Measurements from ENCODE around the gene SLC1A3. TPM values are rescaled to one million over a fixed set of nuclear protein-coding genes. Genes with fewer than 3 reads are reported as not detected.
A peak's percentile ranks its signal among the peaks of the same experiment; 100 is the strongest.

Gene SLC1A3
- total and polyA plus RNA-seq, 2 donors from 2014 or later: 1.1 to 27.8 TPM

DNA sequence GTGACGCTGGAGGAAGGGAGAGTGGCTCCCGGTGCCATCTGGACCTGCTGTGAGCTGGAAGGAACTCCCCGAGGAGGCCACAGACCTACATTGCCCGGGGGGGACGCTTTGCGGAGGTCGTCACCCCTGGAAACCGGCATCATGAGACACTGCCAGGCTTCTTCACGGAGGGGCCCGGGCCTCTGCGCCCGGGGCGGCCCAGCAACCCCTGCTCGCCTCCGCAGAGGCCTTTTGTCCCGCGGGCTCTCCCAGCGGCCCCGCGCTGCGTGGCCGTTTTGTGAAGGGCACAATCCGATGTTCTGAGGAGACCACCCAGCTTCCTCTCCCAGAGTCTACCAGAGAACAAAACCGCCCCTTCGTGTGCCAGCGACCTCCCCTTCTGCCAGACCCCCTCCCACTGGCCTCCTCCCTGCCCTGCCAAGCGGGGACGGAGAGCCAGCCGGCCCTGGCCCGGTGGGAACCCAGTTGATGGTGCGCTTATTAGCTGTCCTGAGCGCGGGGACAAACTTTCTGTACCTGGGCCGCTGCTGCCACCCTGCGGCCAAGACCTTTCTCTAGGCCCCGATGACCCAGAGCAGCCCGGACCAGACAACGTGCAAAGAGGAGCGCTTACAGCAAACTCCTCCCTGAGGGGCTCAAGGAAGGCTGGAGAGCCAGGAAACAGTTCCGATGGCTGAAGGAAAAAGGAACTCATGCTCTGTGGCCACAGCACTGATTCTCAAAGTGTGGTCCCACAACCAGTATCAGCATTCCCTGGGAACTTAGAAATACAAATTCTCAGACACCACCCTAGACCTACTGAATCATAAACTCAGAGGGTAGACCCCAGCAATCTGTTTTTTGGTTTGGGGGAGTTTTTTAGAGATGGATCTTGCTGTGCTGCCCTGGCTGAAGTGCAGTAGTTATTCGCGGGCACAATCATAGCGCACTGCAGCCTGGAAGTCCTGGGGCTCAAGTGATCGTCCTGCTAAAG lies 86.7 kb downstream of the SLC1A3 start:
- H3K9me3 ChIP-seq (ENCODE audit: control insufficient read depth in 2 of 3, insufficient read depth in 1 of 3, low read length in 3 of 3): no peaks in the 10 kb centered on the region
- peak; percentile 81 to 90 (median 87) for DNase-seq
- H3K27ac ChIP-seq (ENCODE audit: low read depth in 2 of 2, low read length in 2 of 2): no peak overlapping the region
- no peak for FAIRE-seq
- H3K4me3 ChIP-seq (ENCODE audit: low read length in 3 of 3): peak overlapping the region in 1 of 3 donors; percentile 21
- TF ChIP-seq, protein P1, sequence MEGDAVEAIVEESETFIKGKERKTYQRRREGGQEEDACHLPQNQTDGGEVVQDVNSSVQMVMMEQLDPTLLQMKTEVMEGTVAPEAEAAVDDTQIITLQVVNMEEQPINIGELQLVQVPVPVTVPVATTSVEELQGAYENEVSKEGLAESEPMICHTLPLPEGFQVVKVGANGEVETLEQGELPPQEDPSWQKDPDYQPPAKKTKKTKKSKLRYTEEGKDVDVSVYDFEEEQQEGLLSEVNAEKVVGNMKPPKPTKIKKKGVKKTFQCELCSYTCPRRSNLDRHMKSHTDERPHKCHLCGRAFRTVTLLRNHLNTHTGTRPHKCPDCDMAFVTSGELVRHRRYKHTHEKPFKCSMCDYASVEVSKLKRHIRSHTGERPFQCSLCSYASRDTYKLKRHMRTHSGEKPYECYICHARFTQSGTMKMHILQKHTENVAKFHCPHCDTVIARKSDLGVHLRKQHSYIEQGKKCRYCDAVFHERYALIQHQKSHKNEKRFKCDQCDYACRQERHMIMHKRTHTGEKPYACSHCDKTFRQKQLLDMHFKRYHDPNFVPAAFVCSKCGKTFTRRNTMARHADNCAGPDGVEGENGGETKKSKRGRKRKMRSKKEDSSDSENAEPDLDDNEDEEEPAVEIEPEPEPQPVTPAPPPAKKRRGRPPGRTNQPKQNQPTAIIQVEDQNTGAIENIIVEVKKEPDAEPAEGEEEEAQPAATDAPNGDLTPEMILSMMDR (IDR thresholded peaks at IDR 0.05; ENCODE audit: borderline replicate concordance, extremely low read depth, insufficient read depth): peak; percentile 61
- no peak overlapping the region for H3K9ac ChIP-seq (ENCODE audit: low read length in 3 of 3)
- H3K27me3 ChIP-seq (ENCODE audit: control insufficient read depth, insufficient read depth, low read length): no peaks in the 10 kb centered on the region
- intact Hi-C loops (cut with DNase I): no loop called here
- no peaks in the 10 kb centered on the region for H3K36me3 ChIP-seq (ENCODE audit: control insufficient read depth in 2 of 3, insufficient read depth in 3 of 3, low read length in 3 of 3)
- H3K4me1 ChIP-seq (ENCODE audit: control insufficient read depth in 2 of 3, insufficient read depth in 2 of 3, low read depth in 1 of 3, low read length in 3 of 3): peaks cover 0 to 10% (median 0%) of the 10 kb centered on the region in 3 donors

DNA sequence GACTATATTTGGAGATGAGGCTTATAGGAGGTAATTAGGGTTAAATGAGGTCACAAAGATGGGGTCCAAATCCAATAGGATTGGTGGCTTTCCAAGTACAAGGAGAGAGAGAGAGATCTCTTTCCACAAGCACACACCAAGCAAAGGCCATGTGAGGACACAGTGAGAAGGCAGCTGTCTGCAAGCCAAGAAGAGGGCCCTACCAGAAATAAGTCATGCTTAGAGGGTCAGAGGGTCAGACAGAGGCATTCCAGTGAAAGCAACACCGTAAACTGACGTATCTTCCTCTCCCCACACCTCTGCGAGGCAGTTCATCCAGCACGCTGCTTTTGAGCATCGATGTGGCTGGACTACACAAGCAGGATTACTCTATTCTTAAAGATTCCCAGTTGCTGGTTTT lies 87.9 kb downstream of the SLC1A3 start:
- DNase-seq: no peak
- Histone ChIP-seq H3K27me3 (ENCODE audit: control insufficient read depth, insufficient read depth, low read length) (no peaks in the 10 kb centered on the region), H3K9ac (ENCODE audit: low read length in 3 of 3) (no peak overlapping the region), H3K4me3 (ENCODE audit: low read length in 3 of 3) (no peak overlapping the region), H3K4me1 (ENCODE audit: control insufficient read depth in 2 of 3, insufficient read depth in 2 of 3, low read depth in 1 of 3, low read length in 3 of 3) (peaks cover 0 to 10% (median 0%) of the 10 kb centered on the region in 3 donors), H3K9me3 (ENCODE audit: control insufficient read depth in 2 of 3, insufficient read depth in 1 of 3, low read length in 3 of 3) (no peaks in the 10 kb centered on the region), H3K36me3 (ENCODE audit: control insufficient read depth in 2 of 3, insufficient read depth in 3 of 3, low read length in 3 of 3) (no peaks in the 10 kb centered on the region), H3K27ac (ENCODE audit: low read depth in 2 of 2, low read length in 2 of 2) (no peak overlapping the region)
- TF ChIP-seq, protein P1 (IDR thresholded peaks at IDR 0.05; ENCODE audit: borderline replicate concordance, extremely low read depth, insufficient read depth): no peak
- intact Hi-C loops (cut with DNase I): no loop called here
- no peak for FAIRE-seq

DNA sequence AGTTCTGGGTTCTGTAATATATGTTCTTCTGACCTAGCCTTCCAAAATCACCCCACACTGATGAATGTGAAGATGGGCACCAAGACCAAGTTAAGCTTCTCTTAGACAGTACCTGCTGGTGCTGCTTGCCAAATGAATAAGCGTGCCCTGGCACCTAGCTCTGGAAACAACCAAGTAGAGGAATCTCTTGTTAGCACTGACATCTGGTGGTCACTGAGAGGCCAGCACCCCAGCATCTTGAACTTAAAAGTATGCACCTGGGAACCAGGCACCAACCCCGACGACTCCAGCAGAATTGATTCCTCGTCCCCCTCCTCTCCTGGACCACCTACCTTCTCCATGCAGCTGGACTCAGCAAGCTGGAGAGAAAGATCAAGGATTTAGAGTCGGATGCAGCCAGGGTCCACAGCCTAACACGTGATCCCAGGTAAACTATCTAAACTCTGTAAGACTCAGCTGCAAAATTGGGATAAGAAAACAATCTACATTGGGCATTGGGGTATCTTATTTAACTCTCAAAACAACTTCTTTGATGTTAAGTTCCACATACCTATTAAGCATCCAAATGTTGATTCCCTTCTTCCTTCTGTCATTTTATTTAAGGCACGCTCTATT lies 89.8 kb downstream of the SLC1A3 start:
- no peaks in the 10 kb centered on the region for H3K27me3 ChIP-seq (ENCODE audit: control insufficient read depth, insufficient read depth, low read length)

More for the DNA sequence above, 89.8 kb downstream of the SLC1A3 start:
- intact Hi-C loops (cut with DNase I): no loop called here
- Histone ChIP-seq H3K36me3 (ENCODE audit: control insufficient read depth in 2 of 3, insufficient read depth in 3 of 3, low read length in 3 of 3) (no peaks in the 10 kb centered on the region), H3K4me1 (ENCODE audit: control insufficient read depth in 2 of 3, insufficient read depth in 2 of 3, low read depth in 1 of 3, low read length in 3 of 3) (peaks cover 0 to 2% (median 0%) of the 10 kb centered on the region in 3 donors), H3K9me3 (ENCODE audit: control insufficient read depth in 2 of 3, insufficient read depth in 1 of 3, low read length in 3 of 3) (no peaks in the 10 kb centered on the region), H3K27ac (ENCODE audit: low read depth in 2 of 2, low read length in 2 of 2) (no peak overlapping the region), H3K9ac (ENCODE audit: low read length in 3 of 3) (no peak overlapping the region), H3K4me3 (ENCODE audit: low read length in 3 of 3) (no peak overlapping the region)
- DNase-seq (peak in 4 of 5 donors; percentile 55 to 70 (median 58)), FAIRE-seq (no peak)
- TF ChIP-seq, protein P1 (IDR thresholded peaks at IDR 0.05; ENCODE audit: borderline replicate concordance, extremely low read depth, insufficient read depth): peak; percentile 73
